Glutamatergic neuron (in vitro differentiated cells): ENCODE data around the gene CYP2S1. TPM values are rescaled to one million over a fixed set of nuclear protein-coding genes. Genes with fewer than 3 reads are reported as not detected.
"Not testable (repeated sequence)": the region's sequence is repeated elsewhere in the genome, so short reads cannot be mapped to it uniquely, and the experiment has no call there.

Source experiments
- DNase-seq: peaks from one replicate; pipeline ENCODE4 v3.0.0; 2022
- H3K27ac Mint-ChIP-seq: one replicate; pipeline ENCODE4 v1.8.0; 2020; ENCODE audit warnings: mild to moderate bottlenecking, mixed read lengths, inconsistent platforms; ENCODE audit not compliant: unreplicated experiment
- H3K27me3 Mint-ChIP-seq: one replicate; pipeline ENCODE4 v1.8.0; 2020; ENCODE audit warnings: mild to moderate bottlenecking, moderate library complexity, mixed read lengths, inconsistent platforms; ENCODE audit not compliant: unreplicated experiment
- H3K36me3 Mint-ChIP-seq: one replicate; pipeline ENCODE4 v1.8.0; 2020; ENCODE audit warnings: mild to moderate bottlenecking, mixed read lengths, inconsistent platforms; ENCODE audit not compliant: unreplicated experiment
- H3K4me1 Mint-ChIP-seq: one replicate; pipeline ENCODE4 v1.8.0; 2020; ENCODE audit warnings: mild to moderate bottlenecking, low read depth, mixed read lengths, inconsistent platforms; ENCODE audit not compliant: unreplicated experiment
- H3K4me3 Mint-ChIP-seq: one replicate; pipeline ENCODE4 v1.8.0; 2020; ENCODE audit warnings: mild to moderate bottlenecking, mixed read lengths, inconsistent platforms; ENCODE audit not compliant: unreplicated experiment
- H3K9me3 Mint-ChIP-seq: one replicate; pipeline ENCODE4 v1.8.0; 2020; ENCODE audit warnings: mild to moderate bottlenecking, moderate library complexity, mixed read lengths, inconsistent platforms; ENCODE audit not compliant: unreplicated experiment
- total RNA-seq: library from RNA; stranded (reverse); fragmentation: NEBNext Ultra II Directional; extraction: Animal tissue kit (Norgen Biotek cat#: 25700); gene quantifications from one replicate; pipeline ENCODE4 v1.2.1, GENCODE V29; 2021; ENCODE audit not compliant: unreplicated experiment
- TF ChIP-seq, protein P1 (sequence below): fragments of 200-600 bp; sonication (generic); IDR thresholded peaks from one replicate; pipeline ENCODE4 v1.5.0; 2021; ENCODE audit not compliant: partially characterized antibody, unreplicated experiment

Gene CYP2S1
- total RNA-seq, 1 donor from 2014 or later, result 6.0 TPM

- DNase-seq, result peak; percentile 50
- Mint-ChIP-seq H3K27me3 (peaks cover 13% of the 10 kb centered on the region), H3K27ac (no peak overlapping the region), H3K4me1 (peaks cover 4% of the 10 kb centered on the region), H3K9me3 (no peaks in the 10 kb centered on the region), H3K36me3 (peaks cover under 1% of the 10 kb centered on the region), H3K4me3 (peak overlapping the region; percentile 72)
- TF ChIP-seq, protein P1, sequence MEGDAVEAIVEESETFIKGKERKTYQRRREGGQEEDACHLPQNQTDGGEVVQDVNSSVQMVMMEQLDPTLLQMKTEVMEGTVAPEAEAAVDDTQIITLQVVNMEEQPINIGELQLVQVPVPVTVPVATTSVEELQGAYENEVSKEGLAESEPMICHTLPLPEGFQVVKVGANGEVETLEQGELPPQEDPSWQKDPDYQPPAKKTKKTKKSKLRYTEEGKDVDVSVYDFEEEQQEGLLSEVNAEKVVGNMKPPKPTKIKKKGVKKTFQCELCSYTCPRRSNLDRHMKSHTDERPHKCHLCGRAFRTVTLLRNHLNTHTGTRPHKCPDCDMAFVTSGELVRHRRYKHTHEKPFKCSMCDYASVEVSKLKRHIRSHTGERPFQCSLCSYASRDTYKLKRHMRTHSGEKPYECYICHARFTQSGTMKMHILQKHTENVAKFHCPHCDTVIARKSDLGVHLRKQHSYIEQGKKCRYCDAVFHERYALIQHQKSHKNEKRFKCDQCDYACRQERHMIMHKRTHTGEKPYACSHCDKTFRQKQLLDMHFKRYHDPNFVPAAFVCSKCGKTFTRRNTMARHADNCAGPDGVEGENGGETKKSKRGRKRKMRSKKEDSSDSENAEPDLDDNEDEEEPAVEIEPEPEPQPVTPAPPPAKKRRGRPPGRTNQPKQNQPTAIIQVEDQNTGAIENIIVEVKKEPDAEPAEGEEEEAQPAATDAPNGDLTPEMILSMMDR, result no peak
These were observed 33.2 kb downstream of the CYP2S1 start for GRCh38 chr19:41226053-41226873.

- Mint-ChIP-seq H3K4me1 (peaks cover 4% of the 10 kb centered on the region), H3K4me3 (peak overlapping the region; percentile 14), H3K27me3 (peaks cover 13% of the 10 kb centered on the region), H3K36me3 (no peaks in the 10 kb centered on the region), H3K27ac (no peak overlapping the region), H3K9me3 (no peaks in the 10 kb centered on the region)
- TF ChIP-seq, protein P1, result no peak
- no peak for DNase-seq
These were observed 33.9 kb downstream of the CYP2S1 start for GRCh38 chr19:41226874-41227390.

DNA sequence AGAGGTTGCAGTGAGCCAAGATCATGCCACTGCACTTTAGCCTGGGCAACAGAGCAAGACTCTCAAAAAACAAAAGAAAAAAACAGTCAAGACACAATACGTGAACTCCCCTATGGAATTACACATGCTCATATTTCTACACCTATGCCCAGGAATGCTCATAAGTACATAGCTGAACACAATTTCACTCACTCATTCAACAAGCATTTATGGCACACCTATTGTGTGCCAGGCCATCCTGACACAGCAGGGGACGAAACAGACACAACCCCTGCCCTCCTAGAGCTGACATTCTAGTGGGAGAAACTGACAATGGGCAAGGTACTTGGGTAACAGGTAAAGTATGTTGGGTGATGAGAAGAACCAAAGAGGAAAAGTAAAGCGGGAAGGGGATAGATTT lies 35.5 kb downstream of the CYP2S1 start:
- no peak for DNase-seq
- H3K4me3 Mint-ChIP-seq, result no peak overlapping the region

DNA sequence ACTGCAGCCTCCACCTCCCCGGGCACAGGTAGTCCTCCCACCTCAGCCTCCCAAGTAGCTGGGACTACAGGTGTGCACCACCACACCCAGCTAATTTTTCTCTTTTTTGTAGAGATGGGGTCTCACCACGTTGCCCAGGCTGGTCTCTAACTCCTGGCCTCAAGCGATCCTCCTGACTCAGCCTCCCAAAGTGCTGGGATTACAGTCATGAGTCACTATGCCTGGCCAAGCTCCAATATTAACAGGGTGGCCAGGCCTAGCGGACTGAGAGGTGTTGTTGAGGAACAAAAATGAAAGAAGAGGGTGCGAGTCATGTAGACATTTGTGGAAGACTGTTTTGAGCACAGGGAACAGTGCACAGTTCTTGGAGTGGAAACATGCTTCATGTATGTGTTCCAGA lies 36.3 kb downstream of the CYP2S1 start:
- not testable (repeated sequence) for H3K9me3 Mint-ChIP-seq, H3K27ac Mint-ChIP-seq, H3K4me1 Mint-ChIP-seq, DNase-seq, H3K36me3 Mint-ChIP-seq, H3K4me3 Mint-ChIP-seq
- H3K27me3 Mint-ChIP-seq, result peaks cover 13% of the 10 kb centered on the region

More for the DNA sequence above, 35.5 kb downstream of the CYP2S1 start:
- H3K27ac Mint-ChIP-seq, result no peak overlapping the region
- peaks cover 13% of the 10 kb centered on the region for H3K27me3 Mint-ChIP-seq
- no peaks in the 10 kb centered on the region for H3K36me3 Mint-ChIP-seq
- TF ChIP-seq, protein P1, result no peak
- H3K9me3 Mint-ChIP-seq, result no peaks in the 10 kb centered on the region
- H3K4me1 Mint-ChIP-seq, result peaks cover 4% of the 10 kb centered on the region

DNA sequence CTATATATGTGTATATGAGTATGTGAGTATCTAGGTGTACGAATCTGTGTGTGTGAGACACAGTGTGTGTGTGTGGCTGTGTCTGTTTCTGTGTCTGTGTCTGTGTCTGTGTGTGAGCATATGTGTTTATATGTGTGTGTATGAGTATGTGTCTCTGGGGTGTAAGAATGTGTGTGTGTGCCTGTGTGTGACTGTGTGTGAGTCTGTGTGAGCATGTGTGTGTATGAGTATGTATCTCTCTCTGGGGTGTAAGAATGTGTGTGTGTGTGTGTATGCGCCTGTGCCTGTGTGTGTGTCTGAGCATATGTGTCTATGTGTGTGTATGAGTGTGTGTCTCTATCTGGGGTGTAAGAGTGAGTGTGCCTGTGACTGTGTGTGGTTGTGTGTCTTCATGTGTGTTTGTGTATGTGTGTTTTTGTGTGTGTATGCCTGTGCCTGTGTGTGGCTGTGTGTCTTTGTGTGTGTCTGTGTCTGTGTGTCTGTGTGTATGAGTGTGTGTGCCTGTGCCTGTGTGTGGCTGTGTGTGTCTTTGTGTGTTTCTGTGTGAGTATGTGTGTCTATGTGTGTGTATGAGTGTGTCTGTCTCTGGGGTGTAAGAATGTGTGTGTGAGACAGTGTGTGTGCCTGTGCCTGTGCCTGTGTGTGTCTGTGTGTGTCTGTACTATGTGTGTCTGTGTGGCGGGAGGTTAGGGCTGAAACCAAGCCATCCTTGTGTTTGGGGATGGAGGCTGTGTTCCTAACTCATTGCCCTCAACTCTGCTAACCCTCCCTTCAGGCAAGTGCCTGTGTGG lies 37.2 kb downstream of the CYP2S1 start:
- no peak overlapping the region for H3K27ac Mint-ChIP-seq
- H3K9me3 Mint-ChIP-seq, result no peaks in the 10 kb centered on the region
- peaks cover 8% of the 10 kb centered on the region for H3K27me3 Mint-ChIP-seq
- TF ChIP-seq, protein P1, result no peak
- no peak for DNase-seq
- H3K4me1 Mint-ChIP-seq, result peaks cover 4% of the 10 kb centered on the region
- H3K4me3 Mint-ChIP-seq, result no peak overlapping the region
- H3K36me3 Mint-ChIP-seq, result no peaks in the 10 kb centered on the region
